PC-9 (cell line): ENCODE measurements around the gene CFAP99. TPM values are rescaled to one million over a fixed set of nuclear protein-coding genes. Genes with fewer than 3 reads are reported as not detected.

Experiments used
- BruUV-seq: library from RNA; stranded (reverse); fragments of 400-500 nt; replicated peaks from 2 replicates; lab custom pipeline; 2021; lab: Mats Ljungman, UMichigan
- CTCF ChIA-PET: fragments of 300-600 bp; sonication (Branson Sonifier 250); formaldehyde crosslinking; loops from one replicate; lab custom pipeline; 2022; ENCODE audit warnings: antibody characterized with exemption; lab: Charles Lee
- POLR2A ChIA-PET: fragments of 300-600 bp; sonication (Branson Sonifier 250); formaldehyde crosslinking; loops from one replicate; lab custom pipeline; 2022; ENCODE audit warnings: antibody characterized with exemption; ENCODE audit not compliant: unreplicated experiment; lab: Charles Lee
- DNase-seq, 2 experiments: peaks; one replicate each; pipeline versions ENCODE4 v3.0.0 to v3.0.0-alpha.2; 2015 to 2022; ENCODE audit warnings: mixed read lengths in 1 of 2
- H2AFZ ChIP-seq: fragments of 200-600 bp; sonication (generic); 2 replicates; pipeline ENCODE4 v1.8.1; 2017; ENCODE audit warnings: antibody characterized with exemption
- H3F3A ChIP-seq: fragments of 200-600 bp; sonication (generic); 2 replicates; pipeline ENCODE4 v1.8.1; 2017; ENCODE audit warnings: antibody characterized with exemption, mild to moderate bottlenecking, low read depth; ENCODE audit not compliant: insufficient read depth
- H3K27ac ChIP-seq: fragments of 200-600 bp; sonication (generic); 2 replicates; pipeline ENCODE4 v1.6.1; 2016; ENCODE audit warnings: mixed run types
- H3K27me3 ChIP-seq: fragments of 200-600 bp; sonication (generic); 2 replicates; pipeline ENCODE4 v1.6.1; 2016; ENCODE audit warnings: low read depth, mixed run types; ENCODE audit not compliant: insufficient read depth
- H3K36me3 ChIP-seq: fragments of 200-600 bp; sonication (generic); 2 replicates; pipeline ENCODE4 v1.6.1; 2016; ENCODE audit warnings: low read depth, mixed run types
- H3K4me1 ChIP-seq: fragments of 200-600 bp; sonication (generic); replicated peaks from 2 replicates; pipeline ENCODE4 v1.6.1; 2016; ENCODE audit warnings: mixed run types; ENCODE audit not compliant: insufficient read depth
- H3K4me2 ChIP-seq: fragments of 200-600 bp; sonication (generic); 2 replicates; pipeline ENCODE4 v1.6.1; 2017; ENCODE audit warnings: mixed run types
- H3K4me3 ChIP-seq: fragments of 200-600 bp; sonication (generic); 2 replicates; pipeline ENCODE4 v1.6.1; 2016; ENCODE audit warnings: mixed run types
- H3K79me2 ChIP-seq: fragments of 200-600 bp; sonication (generic); 2 replicates; pipeline ENCODE4 v1.6.1; 2017; ENCODE audit warnings: low read depth, mixed run types
- H3K9me2 ChIP-seq: fragments of 200-600 bp; sonication (generic); 2 replicates; pipeline ENCODE4 v1.8.1; 2017; ENCODE audit warnings: mild to moderate bottlenecking; ENCODE audit not compliant: insufficient read depth
- H3K9me3 ChIP-seq: fragments of 200-600 bp; sonication (generic); 2 replicates; pipeline ENCODE4 v1.8.1; 2016; ENCODE audit warnings: low read depth; ENCODE audit not compliant: insufficient read depth
- H4K20me1 ChIP-seq: fragments of 200-600 bp; sonication (generic); 2 replicates; pipeline ENCODE4 v1.8.1; 2017; ENCODE audit not compliant: insufficient read depth
- CTCF ChIP-seq: fragments of 200-600 bp; sonication (generic); conservative IDR thresholded peaks from 2 replicates; pipeline ENCODE4 v1.6.1; 2017; ENCODE audit warnings: mixed run types, antibody characterized with exemption, mild to moderate bottlenecking, moderate library complexity
- EZH2 ChIP-seq: fragments of 200-600 bp; sonication (generic); IDR thresholded peaks from 2 replicates; pipeline ENCODE4 v1.8.0; 2017; ENCODE audit warnings: antibody characterized with exemption, low read depth
- intact Hi-C: fragments of 100-400 bp; cut with micrococcal nuclease; formaldehyde crosslinking; loops from one replicate; pipeline ENCODE4 v1.10.0; 2022; ENCODE audit not compliant: unreplicated experiment
- total RNA-seq: library from RNA; stranded (reverse); gene quantifications from 2 replicates; pipeline ENCODE4 v1.2.3, GENCODE V29; 2021

CFAP99 gene
- total RNA-seq, 1 experiment from 2014 or later = 0.85 TPM

- BruUV-seq = no TSS peak
- TF ChIP-seq EZH2 (no peak), CTCF (no peak)
- CTCF ChIA-PET = no interaction called here
- H2AFZ ChIP-seq = no peak overlapping the region
- no peak for DNase-seq
- H3K9me2 ChIP-seq = no peaks in the 10 kb centered on the region
- H3K4me1 ChIP-seq = no peaks in the 10 kb centered on the region
- H3K27me3 ChIP-seq = peaks cover 5% of the 10 kb centered on the region; the same call in 1 of the 2 replicates
- intact Hi-C loops = no loop called here
- H3K9me3 ChIP-seq = no peaks in the 10 kb centered on the region
- POLR2A ChIA-PET = no interaction called here
- no peaks in the 10 kb centered on the region for H4K20me1 ChIP-seq
- H3K36me3 ChIP-seq = no peaks in the 10 kb centered on the region
- H3K79me2 ChIP-seq = no peaks in the 10 kb centered on the region
- H3K27ac ChIP-seq = no peak overlapping the region
- no peak overlapping the region for H3K4me3 ChIP-seq
- no peak overlapping the region for H3K4me2 ChIP-seq
- H3F3A ChIP-seq = no peaks in the 10 kb centered on the region
These were observed 46.2 kb upstream of the CFAP99 start for GRCh38 chr4:2372488-2373030.

- POLR2A ChIA-PET = no interaction called here
These were observed 45.2 kb upstream of the CFAP99 start for GRCh38 chr4:2373532-2373931.

GRCh38 chr4:2375427-2375826 lies 43.3 kb upstream of the CFAP99 start:
- CTCF ChIA-PET = no interaction called here
- intact Hi-C loops = no loop called here
- H3F3A ChIP-seq = no peaks in the 10 kb centered on the region

More at GRCh38 chr4:2373532-2373931, 45.2 kb upstream of the CFAP99 start:
- Histone ChIP-seq H3F3A (no peaks in the 10 kb centered on the region), H3K36me3 (no peaks in the 10 kb centered on the region), H3K4me2 (no peak overlapping the region), H3K79me2 (no peaks in the 10 kb centered on the region), H3K4me3 (no peak overlapping the region), H2AFZ (no peak overlapping the region), H3K4me1 (no peaks in the 10 kb centered on the region), H3K27ac (no peak overlapping the region), H3K9me2 (no peaks in the 10 kb centered on the region), H4K20me1 (no peaks in the 10 kb centered on the region), H3K27me3 (peaks cover 4% of the 10 kb centered on the region; the same call in 1 of the 2 replicates), H3K9me3 (no peaks in the 10 kb centered on the region)
- BruUV-seq = no TSS peak
- TF ChIP-seq CTCF = no peak
- no peak for TF ChIP-seq EZH2
- DNase-seq = no peak
- intact Hi-C loops = no loop called here
- CTCF ChIA-PET = no interaction called here

More at GRCh38 chr4:2375427-2375826, 43.3 kb upstream of the CFAP99 start:
- no peak for DNase-seq
- no TSS peak for BruUV-seq
- Histone ChIP-seq H3K4me3 (no peak overlapping the region), H3K27ac (no peak overlapping the region), H3K79me2 (no peaks in the 10 kb centered on the region), H3K9me2 (no peaks in the 10 kb centered on the region), H3K4me1 (no peaks in the 10 kb centered on the region), H3K27me3 (0 out of 2 replicates have a peak, but pooled peaks cover 3% of the 10 kb centered on the region), H3K4me2 (no peak overlapping the region), H4K20me1 (no peaks in the 10 kb centered on the region), H2AFZ (no peak overlapping the region), H3K36me3 (no peaks in the 10 kb centered on the region), H3K9me3 (no peaks in the 10 kb centered on the region)
- POLR2A ChIA-PET = interaction anchor here (0.5 kb wide), 1 partner anchor 70 kb away, joined by 3 read pairs; no protein-coding TSS in a partner anchor
- TF ChIP-seq EZH2 (no peak), CTCF (no peak)
